ENCODE measurements around the gene CHST6.
A peak's percentile ranks its signal among the peaks of the same experiment; 100 is the strongest.

CHST6 gene

GRCh38 chr16:75483222-75483621 lies 12.0 kb downstream of the CHST6 start:
- H3K27ac ChIP-seq = peak overlapping the region; percentile 84
- CTCF ChIA-PET = no interaction called here
- no peak for TF ChIP-seq CTCF (conservative IDR thresholded peaks at IDR 0.05; ENCODE audit: low read depth)
- POLR2A ChIA-PET (ENCODE audit: low non-redundant PET) = no interaction called here
- DNase-seq (ENCODE audit: low spot score) = peak; percentile 93

- no peak for TF ChIP-seq CTCF (conservative IDR thresholded peaks at IDR 0.05; ENCODE audit: low read depth)
- ChIA-PET CTCF (no interaction called here), POLR2A (ENCODE audit: low non-redundant PET) (no interaction called here)
- no peak for DNase-seq (ENCODE audit: low spot score)
- H3K27ac ChIP-seq = peak overlapping the region; percentile 84
Observed at GRCh38 chr16:75482434-75483205, 12.6 kb downstream of the CHST6 start.

GRCh38 chr16:75481475-75481874 lies 13.8 kb downstream of the CHST6 start:
- H3K27ac ChIP-seq = no peak overlapping the region
- TF ChIP-seq CTCF (conservative IDR thresholded peaks at IDR 0.05; ENCODE audit: low read depth) = no peak
- ChIA-PET POLR2A (ENCODE audit: low non-redundant PET) (no interaction called here), CTCF (no interaction called here)
- no peak for DNase-seq (ENCODE audit: low spot score)

- ChIA-PET CTCF (no interaction called here), POLR2A (ENCODE audit: low non-redundant PET) (no interaction called here)
- DNase-seq (ENCODE audit: low spot score) = no peak
- no peak overlapping the region for H3K27ac ChIP-seq
- TF ChIP-seq CTCF (conservative IDR thresholded peaks at IDR 0.05; ENCODE audit: low read depth) = no peak
Observed at GRCh38 chr16:75479421-75479990, 15.7 kb downstream of the CHST6 start.

- no peak for TF ChIP-seq CTCF (conservative IDR thresholded peaks at IDR 0.05; ENCODE audit: low read depth)
- DNase-seq (ENCODE audit: low spot score) = no peak
- ChIA-PET POLR2A (ENCODE audit: low non-redundant PET) (no interaction called here), CTCF (interaction anchor here (0.6 kb wide), 1 partner anchor 60 kb away, joined by 4 read pairs; no protein-coding TSS in a partner anchor)
- peak overlapping the region; percentile 66 for H3K27ac ChIP-seq
Observed at GRCh38 chr16:75478480-75479345, 16.5 kb downstream of the CHST6 start.
